Right ventricle myocardium inferior (tissue), 1 donor: Measurements from ENCODE around the gene CD52. TPM values are rescaled to one million over a fixed set of nuclear protein-coding genes. Genes with fewer than 3 reads are reported as not detected.
"Not testable (repeated sequence)": the region's sequence is repeated elsewhere in the genome, so short reads cannot be mapped to it uniquely, and the experiment has no call there.

Source experiments
- ATAC-seq: fragments of 200-7000 bp; cut with Tn5 transposase; one replicate; pipeline ENCODE4 v1.9.1; 2020; ENCODE audit warnings: mild to moderate bottlenecking, moderate library complexity
- DNase-seq: peaks from one replicate; pipeline ENCODE4 v3.0.0; 2021; ENCODE audit errors: missing footprints
- intact Hi-C: fragments of 100-400 bp; cut with DNase I; formaldehyde crosslinking; loops from one replicate; pipeline ENCODE4 v1.11.0; 2022
- total RNA-seq: library from RNA; stranded (reverse); fragmentation: NEBNext Ultra II Directional; extraction: Animal tissue kit (Norgen Biotek cat#: 25700); gene quantifications from one replicate; pipeline ENCODE4 v1.2.1, GENCODE V29; 2021
- donor health status: DM: no; HTN: yes; CAD: no; lungs with severe emphysema.

The CD52 gene
- total RNA-seq, 1 donor from 2014 or later = 6.5 TPM

DNA sequence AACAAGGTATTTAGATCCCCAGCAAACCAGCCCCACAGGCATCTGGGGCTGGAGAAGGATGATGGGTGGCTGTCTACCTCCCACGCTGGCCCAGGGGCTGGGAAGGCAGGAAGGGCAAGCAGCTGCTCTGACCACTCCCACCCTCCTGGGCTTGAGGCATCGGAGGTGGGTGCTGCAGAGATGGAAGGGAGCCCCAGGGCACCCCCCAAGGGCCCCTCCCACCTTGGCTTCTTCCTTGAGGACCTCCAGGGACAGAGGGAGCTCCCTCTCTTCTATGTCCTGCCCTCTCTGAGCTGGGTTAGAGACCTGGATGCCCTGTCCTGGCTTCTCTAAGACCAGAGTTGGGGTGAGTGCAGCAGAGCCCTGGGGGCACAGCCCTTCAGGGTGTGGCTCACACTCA lies 3.1 kb downstream of the CD52 start:
- ATAC-seq = peak; percentile 1
- DNase-seq = no peak
- intact Hi-C loops = loop anchor here (1.0 to 2.0 kb wide), 5 partner anchors 36 to 216 kb away; partner anchors contain the start of genes C1orf232, CEP85 and ZNF593

DNA sequence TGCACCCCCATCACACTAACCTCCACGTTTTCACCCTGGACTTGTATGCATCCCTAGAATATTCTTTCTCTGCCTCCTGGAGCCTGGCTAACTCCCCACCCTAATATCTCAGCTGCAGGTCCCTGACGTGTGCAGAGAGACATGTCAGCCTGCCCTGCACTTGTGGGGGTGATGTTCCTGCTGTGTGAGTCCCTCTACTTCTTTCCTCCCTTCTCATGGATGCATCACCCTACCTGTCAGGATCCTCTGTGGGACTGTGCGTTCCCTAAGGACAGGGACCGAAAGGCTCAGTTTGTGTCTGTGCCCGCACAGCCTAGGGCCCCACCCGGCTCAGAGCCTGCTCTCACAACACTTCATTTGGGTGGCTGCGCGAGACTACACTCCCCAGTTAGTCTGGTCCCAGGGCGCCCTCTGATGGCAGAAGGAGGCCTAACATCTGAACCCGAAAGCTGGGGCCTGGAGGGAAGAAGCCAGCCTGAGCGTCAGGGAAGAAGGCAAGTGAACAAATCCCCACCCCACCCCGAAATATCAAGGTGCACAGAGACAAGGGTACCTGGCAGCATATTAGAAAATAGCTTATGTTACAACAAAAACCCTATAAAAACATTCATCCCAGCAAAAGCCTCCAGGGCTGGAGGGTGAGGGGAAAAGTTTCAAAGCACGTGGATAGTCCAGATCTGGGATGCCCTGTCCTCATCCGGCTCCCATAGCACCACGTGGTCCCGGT lies 3.7 kb downstream of the CD52 start:
- peak; percentile 93 for ATAC-seq
- intact Hi-C loops = loop anchor here (1.0 to 2.0 kb wide), 5 partner anchors 37 to 217 kb away; partner anchors contain the start of genes C1orf232, CEP85 and ZNF593
- DNase-seq = peak; percentile 97

DNA sequence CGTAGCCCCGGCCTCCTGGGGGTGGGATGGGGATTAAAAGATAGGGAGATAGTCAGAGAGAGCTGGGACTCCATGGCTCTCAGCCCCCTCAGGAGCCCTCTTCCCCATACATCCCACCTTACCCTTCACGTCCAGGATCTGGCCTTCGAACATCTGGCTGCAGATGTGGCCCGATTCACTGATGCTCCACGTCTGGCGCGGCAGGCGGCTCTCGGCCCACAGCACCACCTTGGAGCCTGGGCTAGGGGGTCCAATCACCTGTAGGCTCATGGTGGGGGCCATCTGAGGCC lies 4.2 kb downstream of the CD52 start:
- ATAC-seq (no peak), DNase-seq (no peak)
- intact Hi-C loops = no loop called here

DNA sequence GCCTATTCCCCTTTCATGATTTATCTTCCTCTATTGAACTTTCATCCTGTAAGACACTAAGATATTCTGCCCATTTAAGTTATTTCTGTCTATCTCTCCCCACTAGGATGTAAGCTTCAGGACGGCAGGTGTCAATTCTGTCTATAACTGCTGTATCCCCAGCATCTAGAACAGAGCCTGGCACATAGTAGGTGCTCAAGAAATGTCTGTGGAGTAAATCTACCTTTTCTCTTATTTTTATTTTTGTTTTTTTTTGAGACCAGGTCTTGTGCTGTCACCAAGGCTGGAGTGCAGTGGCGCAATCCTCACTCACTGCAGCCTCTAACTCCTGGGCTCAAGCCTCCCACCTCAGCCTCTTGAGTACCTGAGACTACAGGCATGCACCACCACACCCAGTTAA lies 5.6 kb downstream of the CD52 start:
- DNase-seq = no peak

DNA sequence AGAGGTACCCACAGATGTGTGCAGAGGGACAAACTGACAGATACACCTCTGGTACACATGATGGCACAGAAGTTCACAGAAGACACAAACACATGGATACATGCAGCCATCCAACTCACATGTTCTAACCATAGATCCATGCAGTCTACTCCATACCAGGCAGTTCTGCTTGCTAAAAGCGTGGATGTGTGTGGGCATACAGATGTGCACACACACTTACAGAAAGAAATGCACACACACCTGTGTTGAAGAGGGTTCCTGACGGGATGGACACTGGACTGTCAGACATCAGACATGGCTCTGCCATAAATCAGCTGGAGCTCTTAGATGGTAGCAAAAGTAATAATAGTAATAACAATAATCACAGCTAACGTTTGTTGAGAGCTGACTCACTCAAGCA lies 6.8 kb downstream of the CD52 start:
- ATAC-seq = no peak

More for the DNA sequence above, 5.6 kb downstream of the CD52 start:
- no peak for ATAC-seq
- intact Hi-C loops = no loop called here

DNA sequence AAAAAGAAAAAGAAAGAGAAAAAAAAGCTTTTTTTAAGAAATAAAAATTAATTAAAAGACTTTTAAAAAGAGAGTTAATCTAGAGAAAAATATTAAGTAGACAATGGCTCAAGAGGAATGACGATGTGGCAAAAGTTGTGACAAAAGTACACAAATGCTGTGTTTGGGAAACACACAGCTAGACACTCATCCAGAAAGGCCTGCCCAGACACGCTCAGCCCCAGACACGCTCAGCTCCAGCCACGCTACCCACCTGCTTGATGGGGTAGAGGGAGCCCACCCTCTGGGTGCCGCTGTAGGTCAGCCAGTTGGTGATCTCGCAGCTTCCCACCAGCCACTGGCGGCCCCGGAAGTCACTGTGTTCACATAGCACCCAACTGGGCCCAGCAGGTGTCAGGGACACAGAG lies 10.2 kb downstream of the CD52 start:
- DNase-seq = no peak
- ATAC-seq = no peak
- intact Hi-C loops = no loop called here

More for the DNA sequence above, 6.8 kb downstream of the CD52 start:
- intact Hi-C loops = no loop called here
- DNase-seq = no peak

DNA sequence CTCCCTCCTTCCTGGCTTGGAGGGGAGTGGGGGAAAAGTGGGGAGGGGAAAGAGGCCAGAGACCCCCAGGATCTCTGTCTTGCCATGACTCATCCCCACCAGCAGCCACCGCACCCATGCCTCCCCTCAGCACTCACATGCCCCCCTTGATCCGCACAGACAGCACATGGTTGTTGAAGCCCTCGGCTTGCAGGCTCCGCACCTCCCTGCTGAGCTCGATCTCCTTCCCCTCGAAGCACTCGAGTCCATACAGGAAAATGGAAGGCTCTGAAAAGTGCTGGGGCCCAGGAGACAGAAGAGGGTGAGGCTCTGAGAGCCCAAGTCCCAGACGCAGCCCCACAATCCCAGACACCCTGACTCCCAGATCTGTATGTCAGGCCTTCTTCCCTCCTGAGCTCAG lies 10.8 kb downstream of the CD52 start:
- intact Hi-C loops = no loop called here
- no peak for DNase-seq

DNA sequence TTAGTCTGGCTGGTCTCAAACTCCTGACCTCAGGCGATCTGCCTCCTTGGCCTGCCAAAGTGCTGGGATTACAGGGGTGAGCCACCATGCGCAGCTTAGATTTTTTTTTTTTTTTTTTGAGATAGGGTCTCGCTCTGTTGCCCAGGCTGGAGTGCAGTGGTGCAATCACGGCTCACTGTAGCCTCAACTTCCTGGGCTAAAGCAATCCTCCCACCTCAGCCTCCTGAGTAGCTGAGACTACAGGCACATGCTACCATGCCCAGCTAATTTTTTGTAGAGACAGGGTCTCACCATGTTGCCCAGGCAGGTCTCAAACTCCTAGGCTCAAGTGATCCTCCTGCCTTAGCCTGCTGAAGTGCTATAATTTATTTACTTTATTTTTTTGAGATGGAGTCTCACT lies 11.6 kb downstream of the CD52 start:
- ATAC-seq, intact Hi-C loops, DNase-seq: not testable (repeated sequence)

More for the DNA sequence above, 10.8 kb downstream of the CD52 start:
- ATAC-seq = no peak

DNA sequence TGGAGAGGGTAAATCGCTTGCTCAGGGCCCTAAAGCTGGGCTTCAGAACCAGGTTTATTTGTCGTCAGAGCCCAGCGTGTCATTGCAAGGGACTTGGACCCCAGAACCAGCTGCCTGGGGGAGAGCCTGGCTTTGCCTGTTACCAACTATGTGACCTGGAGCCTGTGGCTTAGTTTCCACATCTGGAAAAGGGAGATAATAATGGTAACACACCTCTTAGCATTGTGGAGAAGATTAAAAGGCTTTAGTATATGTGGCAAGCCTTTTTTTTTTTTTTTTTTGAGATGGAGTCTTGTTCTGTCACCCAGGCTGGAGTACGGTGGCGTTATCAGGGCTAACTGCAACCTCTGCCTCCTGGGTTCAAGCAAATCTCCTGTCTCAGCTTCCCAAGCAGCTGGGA lies 12.5 kb downstream of the CD52 start:
- intact Hi-C loops = no loop called here
- no peak for ATAC-seq
- no peak for DNase-seq

DNA sequence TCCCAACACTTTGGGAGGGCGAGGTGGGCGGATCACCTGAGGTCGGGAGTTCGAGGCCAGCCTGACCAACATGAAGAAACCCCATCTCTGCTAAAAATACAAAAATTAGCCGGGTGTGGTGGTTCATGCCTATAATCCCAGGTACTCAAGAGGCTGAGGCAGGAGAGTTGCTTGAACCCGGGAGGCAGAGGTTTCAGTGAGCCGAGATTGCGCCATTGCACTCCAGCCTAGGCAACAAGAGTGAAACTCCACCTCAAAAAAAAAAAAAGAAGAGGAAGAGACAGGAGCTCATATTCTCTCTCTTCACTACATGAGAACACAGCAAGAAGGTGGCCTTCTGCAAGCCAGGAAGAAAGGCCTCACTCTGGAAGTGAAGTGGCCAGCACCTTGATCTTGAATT lies 15.6 kb downstream of the CD52 start:
- intact Hi-C loops, ATAC-seq, DNase-seq: not testable (repeated sequence)

DNA sequence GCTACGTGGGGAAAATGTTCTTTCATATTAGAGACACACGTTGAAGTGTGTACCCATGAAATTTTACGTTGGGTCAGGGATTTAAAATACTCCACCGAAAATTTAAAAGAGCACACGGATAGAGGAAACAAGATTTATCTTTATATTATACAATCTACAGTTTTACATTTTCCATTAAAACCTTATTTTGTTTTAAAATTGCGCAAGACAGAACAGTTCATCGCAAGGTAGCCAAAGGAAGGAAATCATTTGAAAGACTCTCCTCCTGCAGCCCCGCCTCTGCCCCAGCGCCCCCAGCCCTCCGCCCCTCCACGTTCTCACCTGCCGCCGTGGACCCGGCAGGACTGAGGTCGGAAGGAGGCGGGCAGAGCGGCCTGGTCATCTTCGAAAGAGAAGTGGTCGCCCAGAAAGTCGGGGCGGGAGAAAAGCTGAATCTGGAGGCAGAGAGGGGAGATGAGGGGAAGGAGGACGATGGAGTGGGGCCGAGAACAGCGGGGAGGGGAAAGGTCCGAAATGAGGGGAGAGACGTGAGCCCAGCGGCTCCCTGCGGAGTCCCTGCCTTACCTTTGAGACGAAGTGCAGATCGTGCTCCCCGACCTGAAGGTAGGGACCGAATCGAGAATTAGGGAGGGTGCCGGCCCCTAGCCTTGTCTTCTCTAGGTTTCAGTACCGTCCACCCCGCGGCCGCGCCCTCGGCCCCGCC lies 18.2 kb downstream of the CD52 start:
- DNase-seq (no peak), ATAC-seq (no peak)
- intact Hi-C loops = no loop called here

DNA sequence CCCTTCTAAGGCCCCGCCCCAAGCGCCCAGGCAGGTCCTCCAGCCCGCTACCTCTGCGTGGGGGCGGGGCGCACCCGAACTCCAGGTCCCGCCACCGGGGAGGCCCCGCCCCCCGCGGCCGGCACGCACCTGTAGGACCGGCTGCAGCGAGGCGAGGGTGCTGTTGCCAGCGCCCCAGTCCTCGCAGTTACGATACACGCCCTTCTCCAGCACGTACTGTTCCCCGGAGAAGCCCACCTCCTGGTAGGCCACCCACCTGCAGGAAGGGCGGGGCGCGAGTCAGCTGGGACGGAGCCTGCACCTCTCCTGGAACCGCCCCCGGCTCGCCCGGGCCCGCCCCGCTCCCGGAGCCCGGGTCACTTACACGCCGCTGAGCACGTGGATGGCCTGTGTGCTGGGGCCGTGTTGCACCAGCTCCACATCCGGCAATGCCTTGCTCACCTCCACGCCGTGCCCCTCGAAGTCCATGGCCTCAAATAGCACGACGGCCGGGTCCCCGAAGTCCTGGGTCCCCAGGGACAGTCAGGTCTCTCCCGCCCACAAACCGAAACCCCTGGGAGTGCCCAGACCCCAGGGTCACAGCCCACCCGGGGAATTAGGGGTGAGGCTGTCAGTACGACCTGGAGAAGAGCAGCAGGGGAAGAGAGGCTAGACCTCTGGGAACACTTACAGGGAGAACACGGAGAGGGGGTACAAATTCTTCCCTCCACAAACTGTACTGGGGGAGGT lies 18.9 kb downstream of the CD52 start:
- ATAC-seq (peak; percentile 63), DNase-seq (peak; percentile 92)
- intact Hi-C loops = no loop called here

DNA sequence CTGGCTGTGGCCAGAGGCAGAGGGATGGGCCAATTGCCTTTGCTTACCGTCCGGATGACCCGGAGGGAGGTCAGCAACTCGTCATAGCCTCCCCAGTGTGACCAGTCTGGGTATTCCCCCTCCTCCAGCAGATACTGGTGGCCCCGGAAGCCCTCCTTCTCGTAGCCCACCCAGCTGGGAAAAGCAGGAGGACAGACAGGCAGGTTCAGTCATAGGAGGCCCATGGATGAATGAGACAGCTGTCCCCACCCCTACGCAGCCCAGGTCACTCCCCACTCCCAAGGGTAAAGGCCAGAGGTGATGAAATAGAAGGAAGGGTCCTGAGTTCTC lies 19.4 kb downstream of the CD52 start:
- no peak for ATAC-seq
- DNase-seq = no peak

DNA sequence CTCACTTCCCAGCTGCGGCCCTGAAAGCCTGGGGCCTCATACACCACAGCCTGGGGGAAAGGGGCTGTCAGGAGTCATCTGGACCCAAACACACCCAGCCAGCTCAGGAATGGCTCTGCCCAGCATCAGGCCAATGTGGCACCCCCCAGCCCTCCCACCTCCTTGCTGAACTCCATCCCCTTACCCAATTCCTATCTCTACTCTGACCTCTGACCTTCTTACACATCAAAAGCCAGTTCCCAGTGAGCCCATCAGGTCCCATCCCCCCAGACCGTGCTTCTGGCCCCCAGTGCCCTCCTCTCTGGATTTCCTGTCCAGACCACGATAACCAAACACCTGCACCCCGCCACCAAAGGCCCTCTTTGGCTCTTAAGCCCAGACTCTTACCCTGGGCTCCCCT lies 19.9 kb downstream of the CD52 start:
- intact Hi-C loops = no loop called here

More for the DNA sequence above, 19.4 kb downstream of the CD52 start:
- intact Hi-C loops = no loop called here

DNA sequence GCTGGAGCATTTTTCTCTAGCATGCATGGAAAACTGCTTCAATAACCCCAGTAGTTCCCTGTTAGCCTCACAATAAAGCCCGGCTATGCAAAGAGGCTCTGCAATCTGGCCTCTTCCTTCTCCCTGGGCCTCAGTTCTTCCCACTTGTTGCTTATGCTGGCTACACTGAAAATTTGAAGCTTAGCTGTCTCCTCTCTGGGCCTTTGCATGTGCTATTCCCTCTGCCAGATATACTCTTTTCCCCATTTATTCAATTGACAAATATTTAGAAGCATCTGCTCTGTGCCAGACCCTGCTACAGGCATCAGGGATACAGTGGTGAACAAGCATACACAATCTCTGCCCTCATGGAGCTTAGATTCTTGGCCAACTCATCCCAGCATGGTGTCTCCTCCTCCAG lies 20.9 kb downstream of the CD52 start:
- DNase-seq (no peak), ATAC-seq (no peak)
- intact Hi-C loops = no loop called here

More for the DNA sequence above, 19.9 kb downstream of the CD52 start:
- ATAC-seq = no peak
- no peak for DNase-seq

DNA sequence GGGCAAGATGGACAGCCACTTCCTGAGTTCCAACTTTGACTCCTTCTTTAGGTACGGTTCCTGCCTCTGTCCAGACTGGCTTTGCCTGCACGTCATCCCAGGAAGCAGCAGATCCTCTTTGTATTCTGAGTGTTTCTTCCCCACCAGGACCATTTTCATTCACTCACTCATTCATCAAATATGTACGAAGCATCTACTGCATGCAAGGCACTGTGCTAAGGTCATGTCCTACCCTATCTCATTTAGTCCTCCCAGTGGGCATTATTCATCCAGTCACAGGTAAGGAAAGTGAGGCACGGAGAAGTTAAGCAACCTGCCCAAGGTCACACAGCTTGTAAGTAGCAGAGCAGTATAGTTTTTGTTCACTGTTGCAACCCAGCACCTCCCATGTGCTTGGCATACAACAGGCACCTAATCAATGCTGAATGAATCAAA lies 22.3 kb downstream of the CD52 start:
- intact Hi-C loops = no loop called here
- ATAC-seq (no peak), DNase-seq (no peak)

DNA sequence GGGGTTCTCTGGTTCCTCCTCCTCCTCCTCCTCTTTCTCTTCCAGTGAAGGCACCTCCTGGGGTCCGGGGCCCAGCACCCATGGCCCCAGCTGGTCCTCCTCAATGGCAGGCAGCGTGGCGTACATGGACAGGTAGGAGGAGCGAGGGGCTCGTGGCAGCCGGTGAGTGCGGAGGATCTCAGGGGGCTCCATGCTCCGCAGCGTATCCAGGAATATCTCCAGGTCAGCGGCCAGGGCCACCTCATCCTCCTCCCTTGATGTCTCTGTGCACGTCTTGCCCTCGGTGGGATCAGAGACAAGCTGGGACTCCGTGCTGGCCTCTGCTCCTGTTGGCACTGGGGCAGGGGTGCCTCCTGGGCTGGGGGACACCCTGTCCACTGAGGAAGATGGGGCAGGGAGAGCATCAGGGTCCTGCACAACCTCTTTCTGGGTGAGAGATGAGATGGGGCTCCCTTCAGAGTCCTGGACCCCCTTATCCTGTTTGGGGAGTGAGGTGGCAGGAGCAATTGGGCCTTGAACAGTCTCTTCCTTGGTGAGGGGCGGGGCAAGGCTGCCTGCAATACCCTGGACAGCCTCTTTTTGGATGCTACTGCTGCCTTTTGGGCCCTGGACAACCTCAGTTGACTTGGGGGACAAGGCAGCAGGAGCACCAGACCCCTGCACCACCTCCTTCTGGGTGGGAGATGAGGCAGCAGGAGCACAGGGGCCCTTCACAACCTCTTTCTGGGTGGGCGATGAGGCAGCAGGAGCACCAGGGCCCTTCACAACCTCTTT lies 26.6 kb downstream of the CD52 start:
- ATAC-seq (no peak), DNase-seq (peak; percentile 67)
- intact Hi-C loops = no loop called here

DNA sequence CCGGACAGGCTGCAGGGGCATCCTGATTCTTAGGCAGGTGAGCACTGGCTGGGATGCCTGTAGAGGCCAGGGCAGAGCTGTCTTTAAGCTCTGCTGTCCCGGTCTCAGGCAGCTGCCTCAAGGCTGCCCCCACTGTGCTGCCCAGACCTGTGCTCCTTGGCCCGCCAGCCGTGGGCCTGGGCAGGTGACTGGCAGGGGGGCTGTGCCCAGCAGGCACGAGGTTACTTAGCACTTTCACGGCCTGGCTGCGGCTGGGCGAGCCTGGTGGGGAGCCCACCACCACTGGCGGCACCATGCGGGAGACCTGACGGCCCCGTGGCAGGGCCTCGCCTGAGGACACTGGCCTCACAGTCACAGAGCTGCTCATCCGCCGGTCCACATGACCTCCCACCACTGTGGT lies 28.0 kb downstream of the CD52 start:
- DNase-seq = no peak
- intact Hi-C loops = no loop called here
- ATAC-seq = no peak
